Spleen (tissue), 13 donors: ENCODE results near the gene RND1. TPM values are rescaled to one million over a fixed set of nuclear protein-coding genes. Genes with fewer than 3 reads are reported as not detected.
"Not testable (repeated sequence)": the region's sequence is repeated elsewhere in the genome, so short reads cannot be mapped to it uniquely, and the experiment has no call there.

ENCODE experiments used
- DNase-seq: peaks from one replicate; pipeline ENCODE4 v3.0.0-alpha.2; 2020
- H3K27ac ChIP-seq, 8 donors: fragments of 200-600 bp; sonication (generic) in 7 of 8; 1 replicate in 4 of 8; 2 replicates in 4 of 8; pipeline versions ENCODE4 v1.5.0 to v1.8.0; 2016 to 2021; ENCODE audit warnings: inconsistent platforms in 4 of 8, mild to moderate bottlenecking in 4 of 8, moderate library complexity in 1 of 8
- H3K27me3 ChIP-seq, 7 donors: fragments of 200-600 bp; sonication (generic) in 6 of 7; replicated peaks in 1 of 7; 1 replicate in 4 of 7; 2 replicates in 3 of 7; pipeline versions ENCODE4 v1.5.0 to v1.8.0; 2016 to 2021; ENCODE audit warnings: inconsistent platforms in 3 of 7, mild to moderate bottlenecking in 1 of 7
- H3K36me3 ChIP-seq, 6 donors: fragments of 200-600 bp; sonication (generic) in 5 of 6; 1 replicate in 4 of 6; 2 replicates in 2 of 6; pipeline versions ENCODE4 v1.5.0 to v1.8.0; 2016 to 2021; ENCODE audit warnings: inconsistent platforms in 2 of 6
- H3K4me1 ChIP-seq, 6 donors: fragments of 200-600 bp; sonication (generic) in 5 of 6; 1 replicate in 3 of 6; 2 replicates in 3 of 6; pipeline versions ENCODE4 v1.5.0 to v1.8.0; 2016 to 2021; ENCODE audit warnings: inconsistent platforms in 3 of 6
- H3K4me3 ChIP-seq, 8 donors: fragments of 200-600 bp; sonication (generic) in 7 of 8; 1 replicate in 4 of 8; 2 replicates in 4 of 8; pipeline versions ENCODE4 v1.5.0 to v1.8.0; 2016 to 2021; ENCODE audit warnings: inconsistent platforms in 4 of 8, mild to moderate bottlenecking in 4 of 8, moderate library complexity in 2 of 8
- H3K9me3 ChIP-seq, 8 donors: fragments of 200-600 bp; sonication (generic) in 7 of 8; 1 replicate in 4 of 8; 2 replicates in 4 of 8; pipeline versions ENCODE4 v1.5.0 to v1.8.0; 2016 to 2021; ENCODE audit warnings: inconsistent platforms in 4 of 8
- POLR2A ChIP-seq, 3 donors: fragments of 450-650 bp; IDR thresholded peaks; one replicate each; pipeline ENCODE4 v1.5.1; 2017; ENCODE audit warnings: antibody characterized with exemption in 3 of 3, mild to moderate bottlenecking in 1 of 3
- POLR2AphosphoS5 ChIP-seq, 3 donors: sonication (generic); formaldehyde crosslinking; IDR thresholded peaks; one replicate each; pipeline ENCODE4 v1.5.1; 2017; ENCODE audit warnings: antibody characterized with exemption in 3 of 3
- WGBS, 5 donors: extraction: QIAGEN DNeasy Blood & Tissue Kit in 3 of 5; methylation state at CpG; one replicate each; pipeline versions ENCODE4 v1.1.5 to v1.1.7; 2013 to 2018; 5-methylcytosine and 5-hydroxymethylcytosine counted together
- intact Hi-C: fragments of 100-400 bp; cut with DNase I; formaldehyde crosslinking; loops from one replicate; pipeline ENCODE4 v1.15.0; 2023; ENCODE audit warnings: low total_unique reads
- long read RNA-seq, 2 donors: transcript quantifications; one replicate each; lab custom pipeline, GENCODE V29; 2026
- polyA plus RNA-seq, 3 donors: library from polyadenylated mRNA; stranded (reverse); fragments of 200-250 nt; gene quantifications; one replicate each; pipeline ENCODE4 v1.2.1, GENCODE V29; 2013
- total RNA-seq, 7 donors: library from RNA; depleted of rRNA in 3 of 7; stranded (reverse); fragments of >200 nt in 3 of 7; fragmentation: NEBNext Ultra II Directional in 4 of 7; extraction: Animal tissue kit (Norgen Biotek cat#: 25700) in 4 of 7; gene quantifications; one replicate each; pipeline versions ENCODE4 v1.1.0 to v1.2.1, GENCODE V29; 2016 to 2021
- TF ChIP-seq, protein P1 (sequence below), 11 experiments: fragments of 200-600 bp in 7 of 11; fragments of 450-650 bp in 4 of 11; sonication (generic) in 4 of 11; IDR thresholded peaks in 8 of 11; conservative IDR thresholded peaks in 3 of 11; 1 replicate in 7 of 11; 2 replicates in 4 of 11; pipeline versions ENCODE4 v1.4.0 to v1.8.0; 2016 to 2021; ENCODE audit warnings: antibody characterized with exemption in 11 of 11, inconsistent platforms in 4 of 11, mild to moderate bottlenecking in 1 of 11
- donor health status: healthy with polysubstance abuse.
- donor health status: DM: no; HTN: no; CAD: no; lungs with moderate emphysema.
- donor health status: DM: no; HTN: no; CAD: no.
- donor health status: Bipolar disorder and iron deficiency.
- donor health status: healthy.
- donor health status: DM: no; HTN: no; CAD: no.
- donor health status: DM: yes; HTN: yes; CAD: no.

Gene RND1
- total RNA-seq (1 to 10 TPM in 5 of 7 donors, under 1 TPM in 2; 0.69 to 3.0 (median 1.5) TPM), polyA plus RNA-seq (under 1 TPM; 0.65 to 0.93 (median 0.86) TPM)
- long read RNA-seq, donor 1, partial matches to known transcripts = 0 of 3 reads
- long read RNA-seq, donor 1, other reads (novel, unspliced or antisense) = 0 of 3 reads
- long read RNA-seq, donor 2, partial matches to known transcripts = 0 of 2 reads
- long read RNA-seq, donor 2, other reads (novel, unspliced or antisense) = 0 of 2 reads

GRCh38 chr12:48865281-48866051 lies at the start of gene RND1:
Gene RND1, minus strand, starts transcription at chr12:48865870. Its CDS starts 103 bp downstream, at chr12:48865767.
- Histone ChIP-seq H3K4me3 (peak within 1 kb of the TSS; percentile 38 to 85 (median 56)), H3K27ac (peak within 1 kb of the TSS in 6 of 8 donors; percentile 2 to 74 (median 48)), H3K36me3 (peaks cover 0 to 13% (median 0%) of the 10 kb centered on the region in 6 donors), H3K27me3 (peaks cover 0 to 39% (median 0%) of the 10 kb centered on the region in 7 donors), H3K4me1 (peaks cover 7 to 32% (median 24%) of the 10 kb centered on the region in 6 donors), H3K9me3 (no peaks in the 10 kb centered on the region)
- TF ChIP-seq, protein P1, sequence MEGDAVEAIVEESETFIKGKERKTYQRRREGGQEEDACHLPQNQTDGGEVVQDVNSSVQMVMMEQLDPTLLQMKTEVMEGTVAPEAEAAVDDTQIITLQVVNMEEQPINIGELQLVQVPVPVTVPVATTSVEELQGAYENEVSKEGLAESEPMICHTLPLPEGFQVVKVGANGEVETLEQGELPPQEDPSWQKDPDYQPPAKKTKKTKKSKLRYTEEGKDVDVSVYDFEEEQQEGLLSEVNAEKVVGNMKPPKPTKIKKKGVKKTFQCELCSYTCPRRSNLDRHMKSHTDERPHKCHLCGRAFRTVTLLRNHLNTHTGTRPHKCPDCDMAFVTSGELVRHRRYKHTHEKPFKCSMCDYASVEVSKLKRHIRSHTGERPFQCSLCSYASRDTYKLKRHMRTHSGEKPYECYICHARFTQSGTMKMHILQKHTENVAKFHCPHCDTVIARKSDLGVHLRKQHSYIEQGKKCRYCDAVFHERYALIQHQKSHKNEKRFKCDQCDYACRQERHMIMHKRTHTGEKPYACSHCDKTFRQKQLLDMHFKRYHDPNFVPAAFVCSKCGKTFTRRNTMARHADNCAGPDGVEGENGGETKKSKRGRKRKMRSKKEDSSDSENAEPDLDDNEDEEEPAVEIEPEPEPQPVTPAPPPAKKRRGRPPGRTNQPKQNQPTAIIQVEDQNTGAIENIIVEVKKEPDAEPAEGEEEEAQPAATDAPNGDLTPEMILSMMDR (IDR thresholded peaks at IDR 0.05 in 8 of 11, conservative IDR thresholded peaks at IDR 0.05 in 3 of 11) = peak in 1 of 11 experiments; percentile 29
- peak; percentile 89 to 99 (median 98) for TF ChIP-seq POLR2AphosphoS5 (IDR thresholded peaks at IDR 0.05)
- peak; percentile 28 to 97 (median 93) for TF ChIP-seq POLR2A (IDR thresholded peaks at IDR 0.05)
- DNase-seq = peak; percentile 86
- intact Hi-C loops = no loop called here
- WGBS, 5 donors = 2 to 3% (median 2%) methylated on average over 24 to 32 of the region's 32 CpGs

- TF ChIP-seq POLR2AphosphoS5 (IDR thresholded peaks at IDR 0.05) (no peak), POLR2A (IDR thresholded peaks at IDR 0.05) (no peak)
- TF ChIP-seq, protein P1 (IDR thresholded peaks at IDR 0.05 in 8 of 11, conservative IDR thresholded peaks at IDR 0.05 in 3 of 11) = no peak
- Histone ChIP-seq H3K27me3 (peaks cover 0 to 6% (median 0%) of the 10 kb centered on the region in 7 donors), H3K4me1 (no peaks in the 10 kb centered on the region), H3K36me3 (no peaks in the 10 kb centered on the region), H3K9me3 (no peaks in the 10 kb centered on the region), H3K27ac (no peak overlapping the region), H3K4me3 (no peak overlapping the region)
- intact Hi-C loops = no loop called here
- DNase-seq = no peak
These were observed 44.5 kb upstream of the RND1 start for GRCh38 chr12:48910196-48910595.

DNA sequence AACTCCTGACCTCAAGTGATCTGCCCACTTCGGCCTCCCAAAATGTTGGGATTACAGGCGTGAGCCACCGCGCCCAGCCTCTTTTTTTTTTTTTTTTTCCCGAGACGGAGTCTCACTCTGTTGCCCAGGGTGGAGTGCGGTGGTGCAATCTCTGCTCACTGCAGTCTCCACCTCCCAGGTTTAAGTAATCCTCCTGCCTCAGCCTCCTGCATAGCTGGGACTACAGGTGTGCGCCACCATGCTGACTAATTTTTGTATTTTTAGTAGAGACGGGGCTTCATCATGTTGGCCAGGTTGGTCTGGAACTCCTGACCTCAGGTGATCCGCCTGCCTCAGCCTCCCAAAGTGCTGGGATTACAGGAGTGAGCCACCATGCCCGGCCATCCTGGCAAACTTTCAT lies 44.0 kb upstream of the RND1 start:
- H3K36me3 ChIP-seq, H3K9me3 ChIP-seq, DNase-seq, H3K4me1 ChIP-seq, intact Hi-C loops, H3K4me3 ChIP-seq, H3K27me3 ChIP-seq, H3K27ac ChIP-seq: not testable (repeated sequence)
- WGBS, 5 donors = 83 to 99% (median 85%) methylated on average over 10 to 11 of the region's 11 CpGs

- TF ChIP-seq, protein P1 (IDR thresholded peaks at IDR 0.05 in 8 of 11, conservative IDR thresholded peaks at IDR 0.05 in 3 of 11) = no peak
- no peak for TF ChIP-seq POLR2A (IDR thresholded peaks at IDR 0.05)
- no peak overlapping the region for H3K4me3 ChIP-seq
- no peaks in the 10 kb centered on the region for H3K9me3 ChIP-seq
- peaks cover 0 to 12% (median 0%) of the 10 kb centered on the region in 7 donors for H3K27me3 ChIP-seq
- H3K27ac ChIP-seq = no peak overlapping the region
- no peak for DNase-seq
- no peaks in the 10 kb centered on the region for H3K36me3 ChIP-seq
- intact Hi-C loops = no loop called here
- peaks cover 0 to 18% (median 14%) of the 10 kb centered on the region in 6 donors for H3K4me1 ChIP-seq
- 58 to 69% (median 61%) methylated on average over 3 of the region's 3 CpGs for WGBS, 5 donors
These were observed 41.6 kb upstream of the RND1 start for GRCh38 chr12:48907245-48907644.
